GM21423 (cell line): ENCODE results near the gene LRCH1.
A peak's percentile ranks its signal among the peaks of the same experiment; 100 is the strongest.

Experiments
- ATAC-seq: cut with Tn5 transposase; IDR thresholded peaks from one replicate; pipeline ENCODE4 v1.9.1; 2021; ENCODE audit warnings: mild to moderate bottlenecking, moderate library complexity; ENCODE audit not compliant: unreplicated experiment

LRCH1 gene

GRCh38 chr13:46662690-46663089 lies 109.7 kb downstream of the LRCH1 start:
- ATAC-seq = peak; percentile 60

GRCh38 chr13:46663206-46664037 lies 110.5 kb downstream of the LRCH1 start:
- no peak for ATAC-seq

GRCh38 chr13:46664195-46664594 lies 111.2 kb downstream of the LRCH1 start:
- ATAC-seq = no peak

GRCh38 chr13:46665248-46665632 lies 112.3 kb downstream of the LRCH1 start:
- ATAC-seq = no peak

- ATAC-seq = peak; percentile 42
These were observed 112.9 kb downstream of the LRCH1 start for GRCh38 chr13:46665633-46666482.

GRCh38 chr13:46666727-46667456 lies 113.9 kb downstream of the LRCH1 start:
- no peak for ATAC-seq

GRCh38 chr13:46667687-46668281 lies 114.8 kb downstream of the LRCH1 start:
- peak; percentile 47 for ATAC-seq

GRCh38 chr13:46668302-46668720 lies 115.3 kb downstream of the LRCH1 start:
- ATAC-seq = peak; percentile 14

- no peak for ATAC-seq
These were observed 116.1 kb downstream of the LRCH1 start for GRCh38 chr13:46668931-46669525.

- no peak for ATAC-seq
These were observed 119.5 kb downstream of the LRCH1 start for GRCh38 chr13:46672338-46673090.

- ATAC-seq = no peak
These were observed 122.0 kb downstream of the LRCH1 start for GRCh38 chr13:46675016-46675415.

- ATAC-seq = no peak
These were observed 123.4 kb downstream of the LRCH1 start for GRCh38 chr13:46676378-46676725.

GRCh38 chr13:46679369-46680120 lies 126.6 kb downstream of the LRCH1 start:
- peak; percentile 88 for ATAC-seq

- no peak for ATAC-seq
These were observed 129.0 kb downstream of the LRCH1 start for GRCh38 chr13:46682015-46682414.

- no peak for ATAC-seq
These were observed 129.7 kb downstream of the LRCH1 start for GRCh38 chr13:46682707-46683106.

GRCh38 chr13:46683676-46684260 lies 130.8 kb downstream of the LRCH1 start:
- ATAC-seq = no peak

GRCh38 chr13:46684287-46685001 lies 131.5 kb downstream of the LRCH1 start:
- ATAC-seq = no peak
